SK-N-SH (cell line): ENCODE measurements around the gene CLMP. TPM values are rescaled to one million over a fixed set of nuclear protein-coding genes. Genes with fewer than 3 reads are reported as not detected.

ENCODE experiments used
- CTCF ChIA-PET: fragments of 300-600, 350-600 bp; formaldehyde crosslinking; extraction: SDS; loops from one replicate; lab custom pipeline; 2021; lab: Yijun Ruan, JAX
- POLR2A ChIA-PET: fragments of 350-600 bp; sonication (Branson Sonifier 250); formaldehyde crosslinking; extraction: SDS; loops from one replicate; lab custom pipeline; 2020; ENCODE audit warnings: antibody characterized with exemption, inconsistent platforms; lab: Yijun Ruan, JAX
- DNase-seq: peaks from one replicate; pipeline ENCODE4 v3.0.0; 2012
- H2AFZ ChIP-seq: fragments of 200-600 bp; sonication (generic); 2 replicates; pipeline ENCODE4 v1.8.1; 2016; ENCODE audit warnings: antibody characterized with exemption, mild to moderate bottlenecking, low read depth
- H3F3A ChIP-seq: fragments of 200-600 bp; sonication (generic); replicated peaks from 2 replicates; pipeline ENCODE3; 2016; ENCODE audit warnings: antibody characterized with exemption, mild to moderate bottlenecking; ENCODE audit not compliant: insufficient read depth
- H3K27ac ChIP-seq, 2 experiments: fragments of 200-500 bp in 1 of 2; fragments of 200-600 bp in 1 of 2; sonication (Bioruptor generic) in 1 of 2; sonication (generic), shearing (Covaris generic) in 1 of 2; 2 replicates each; pipeline versions ENCODE4 v1.5.1 to v1.6.1; 2014 to 2016; ENCODE audit warnings: low read depth in 2 of 2, inconsistent platforms in 1 of 2, low read length in 1 of 2, mild to moderate bottlenecking in 1 of 2, mixed read lengths in 1 of 2
- H3K27me3 ChIP-seq: fragments of 200-600 bp; sonication (generic), shearing (Covaris generic); 2 replicates; pipeline ENCODE4 v1.6.1; 2016; ENCODE audit warnings: mixed run types; ENCODE audit not compliant: insufficient read depth
- H3K36me3 ChIP-seq, 2 experiments: fragments of 200-500 bp in 1 of 2; fragments of 200-600 bp in 1 of 2; sonication (Bioruptor generic) in 1 of 2; sonication (generic) in 1 of 2; replicated peaks in 1 of 2; 2 replicates each; pipeline versions ENCODE3 to v1.5.1; 2014 to 2016; ENCODE audit warnings: low read length in 1 of 2, mild to moderate bottlenecking in 1 of 2; ENCODE audit not compliant: insufficient read depth in 2 of 2, control insufficient read depth in 1 of 2
- H3K4me1 ChIP-seq, 2 experiments: fragments of 200-500 bp in 1 of 2; fragments of 200-600 bp in 1 of 2; sonication (Bioruptor generic) in 1 of 2; sonication (generic), shearing (Covaris generic) in 1 of 2; 2 replicates each; pipeline versions ENCODE4 v1.5.1 to v1.6.1; 2014 to 2016; ENCODE audit warnings: low read depth in 1 of 2, low read length in 1 of 2, mixed run types in 1 of 2; ENCODE audit not compliant: insufficient read depth in 2 of 2, control insufficient read depth in 1 of 2
- H3K4me2 ChIP-seq: fragments of 200-600 bp; sonication (generic), shearing (Covaris generic); 2 replicates; pipeline ENCODE4 v1.6.1; 2017; ENCODE audit warnings: mixed run types
- H3K4me3 ChIP-seq, 2 experiments: fragments of 200-500 bp in 1 of 2; fragments of 200-600 bp in 1 of 2; sonication (Bioruptor generic) in 1 of 2; sonication (generic), shearing (Covaris generic) in 1 of 2; 2 replicates each; pipeline versions ENCODE4 v1.5.1 to v1.8.1; 2014 to 2016; ENCODE audit warnings: low read depth in 2 of 2, inconsistent platforms in 1 of 2, low read length in 1 of 2, mild to moderate bottlenecking in 1 of 2, mixed read lengths in 1 of 2, moderate library complexity in 1 of 2
- H3K79me2 ChIP-seq: fragments of 200-600 bp; sonication (generic); 2 replicates; pipeline ENCODE4 v1.8.1; 2017; ENCODE audit warnings: mild to moderate bottlenecking; ENCODE audit not compliant: insufficient read depth
- H3K9ac ChIP-seq: fragments of 200-600 bp; sonication (generic); 2 replicates; pipeline ENCODE4 v1.6.1; 2017; ENCODE audit warnings: mixed run types
- H3K9me2 ChIP-seq: fragments of 200-600 bp; sonication (generic); 2 replicates; pipeline ENCODE4 v1.6.1; 2017; ENCODE audit warnings: mixed run types
- H3K9me3 ChIP-seq: fragments of 200-600 bp; sonication (generic); 2 replicates; pipeline ENCODE4 v1.6.1; 2017; ENCODE audit warnings: mixed run types, mild to moderate bottlenecking, moderate library complexity
- H4K20me1 ChIP-seq: fragments of 200-600 bp; sonication (generic); 2 replicates; pipeline ENCODE4 v1.6.1; 2017; ENCODE audit warnings: mild to moderate bottlenecking, mixed run types; ENCODE audit not compliant: insufficient read depth
- ELF1 ChIP-seq: IDR thresholded peaks from 2 replicates; pipeline ENCODE4 v1.4.0; 2012
- EP300 ChIP-seq, 2 experiments: IDR thresholded peaks; 2 replicates each; pipeline versions ENCODE4 v1.4.0 to v1.6.1; 2012; ENCODE audit warnings: borderline replicate concordance in 1 of 2, low read depth in 1 of 2, low read length in 1 of 2
- EZH2phosphoT487 ChIP-seq: fragments of 200-600 bp; sonication (generic); IDR thresholded peaks from 2 replicates; pipeline ENCODE4 v1.6.1; 2017; ENCODE audit warnings: low read depth, mixed run types, mild to moderate bottlenecking, antibody characterized with exemption, moderate library complexity, borderline replicate concordance
- FOSL2 ChIP-seq: IDR thresholded peaks from 2 replicates; pipeline ENCODE4 v1.4.0; 2012; ENCODE audit warnings: low read depth, mild to moderate bottlenecking, moderate library complexity, borderline replicate concordance
- FOXJ3 ChIP-seq: sonication (generic); formaldehyde crosslinking; IDR thresholded peaks from 2 replicates; pipeline ENCODE4 v1.5.1; 2020; ENCODE audit warnings: mild to moderate bottlenecking, missing genetic modification reagents
- FOXM1 ChIP-seq: IDR thresholded peaks from 2 replicates; pipeline ENCODE4 v1.4.0; 2012; ENCODE audit warnings: low read depth, mild to moderate bottlenecking
- GATA2 ChIP-seq: sonication (generic); formaldehyde crosslinking; IDR thresholded peaks from 2 replicates; pipeline ENCODE4 v1.5.0; 2020; ENCODE audit warnings: mild to moderate bottlenecking, missing genetic modification reagents
- MXI1 ChIP-seq: IDR thresholded peaks from 2 replicates; pipeline ENCODE4 v1.6.1; 2012; ENCODE audit warnings: mild to moderate bottlenecking, low read depth, low read length, improper control_type of control experiment
- NFIC ChIP-seq: IDR thresholded peaks from 2 replicates; pipeline ENCODE4 v1.4.0; 2012; ENCODE audit warnings: borderline replicate concordance
- POLR2AphosphoS5 ChIP-seq: IDR thresholded peaks from 2 replicates; pipeline ENCODE4 v1.6.1; 2012; ENCODE audit warnings: low read depth, low read length
- RAD21 ChIP-seq: IDR thresholded peaks from 2 replicates; pipeline ENCODE4 v1.6.1; 2012; ENCODE audit warnings: mild to moderate bottlenecking, low read length
- RCOR1 ChIP-seq: fragments of 150-350 bp; IDR thresholded peaks from 2 replicates; pipeline ENCODE4 v1.6.1; 2017; ENCODE audit warnings: antibody characterized with exemption, low read length
- RXRA ChIP-seq: IDR thresholded peaks from 2 replicates; pipeline ENCODE4 v1.4.0; 2012; ENCODE audit warnings: low read depth, mild to moderate bottlenecking, borderline replicate concordance
- SIN3A ChIP-seq: IDR thresholded peaks from 2 replicates; pipeline ENCODE4 v1.6.1; 2012; ENCODE audit warnings: low read depth, mild to moderate bottlenecking, low read length, moderate library complexity, borderline replicate concordance
- TAF1 ChIP-seq: IDR thresholded peaks from 2 replicates; pipeline ENCODE4 v1.6.1; 2012; ENCODE audit warnings: low read depth, mild to moderate bottlenecking, low read length, moderate library complexity, borderline replicate concordance
- TCF12 ChIP-seq: IDR thresholded peaks from 2 replicates; pipeline ENCODE4 v1.4.0; 2012
- YY1 ChIP-seq: IDR thresholded peaks from 2 replicates; pipeline ENCODE4 v1.4.0; 2012; ENCODE audit warnings: low read depth, mild to moderate bottlenecking
- WGBS: methylation state at CpG from one replicate; pipeline ENCODE4 v1.1.6; 2017; ENCODE audit warnings: low lambda C conversion rate; 5-methylcytosine and 5-hydroxymethylcytosine counted together
- polyA plus RNA-seq, 3 experiments: library from polyadenylated mRNA; depleted of rRNA; stranded (reverse); fragments of >200 nt; gene quantifications; 2 replicates each; pipeline ENCODE4 v1.2.3, GENCODE V29; 2012
- TF ChIP-seq, protein P1 (sequence below): IDR thresholded peaks from 2 replicates; pipeline ENCODE4 v1.4.0; 2012; ENCODE audit warnings: low read depth
- TF ChIP-seq, protein P2 (sequence below): IDR thresholded peaks from 2 replicates; pipeline ENCODE4 v1.4.0; 2012; ENCODE audit warnings: low read depth, borderline replicate concordance
- TF ChIP-seq, protein P3 (sequence below): fragments of 200-600 bp; sonication (generic); IDR thresholded peaks from 2 replicates; pipeline ENCODE4 v1.6.1; 2017; ENCODE audit warnings: antibody characterized with exemption, mild to moderate bottlenecking, moderate library complexity
- TF ChIP-seq, protein P4 (sequence below): IDR thresholded peaks from 2 replicates; pipeline ENCODE4; 2012

CLMP gene
- polyA plus RNA-seq, 1 of the 3 experiments (the other 2 are of a cell fraction): 61.9 TPM

DNA sequence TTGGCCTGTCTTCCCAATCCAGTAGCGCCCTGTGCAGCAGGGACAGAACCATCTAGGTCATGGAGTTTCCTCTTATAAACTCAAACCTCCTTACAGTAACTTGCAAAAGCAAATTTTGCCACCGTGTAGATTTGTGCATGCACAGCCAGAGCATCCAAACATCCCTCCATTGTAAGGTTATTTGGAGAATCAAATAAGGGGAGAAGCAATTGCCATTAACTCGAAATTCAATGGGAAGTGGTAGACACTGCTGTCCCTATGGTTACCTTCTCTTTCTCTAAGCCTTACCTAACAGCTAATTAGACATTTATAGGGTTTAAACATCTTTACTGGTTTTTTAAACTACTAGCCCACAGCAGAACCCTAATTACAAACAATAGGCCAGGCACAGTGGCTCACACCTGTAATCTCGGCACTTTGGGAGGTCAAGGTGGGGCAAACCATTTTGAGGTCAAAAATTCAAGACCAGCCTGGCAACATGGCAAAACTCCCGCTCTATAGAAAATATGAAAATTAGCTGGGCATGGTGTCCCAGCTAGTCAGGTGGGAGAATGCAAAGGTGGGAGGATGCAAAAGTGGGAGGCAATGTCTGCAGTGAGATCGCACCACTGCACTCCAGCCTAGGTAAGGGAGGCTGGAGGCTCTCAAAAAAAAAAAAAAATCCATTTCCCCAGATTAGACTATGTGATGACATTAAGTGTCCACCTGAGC, 139.7 kb downstream of the CLMP start:
- DNase-seq: no peak
- no peak overlapping the region for H3K4me3 ChIP-seq
- no peak overlapping the region for H3K9ac ChIP-seq
- H3K79me2 ChIP-seq: peaks cover 38% of the 10 kb centered on the region
- no peaks in the 10 kb centered on the region for H3K27me3 ChIP-seq
- POLR2A ChIA-PET: interaction anchor here (0.7 kb wide), 1 partner anchor 9 kb away, joined by 4 read pairs; no protein-coding TSS in a partner anchor
- H3K36me3 ChIP-seq: peaks cover 61 to 65% of the 10 kb centered on the region in 2 experiments
- WGBS: 70% methylated on average over 6 of the region's 6 CpGs
- H3K9me3 ChIP-seq: no peaks in the 10 kb centered on the region
- peaks cover 9 to 30% of the 10 kb centered on the region in 2 experiments; a peak in 3 of 4 replicates for H3K4me1 ChIP-seq
- CTCF ChIA-PET: interaction anchor here (0.7 to 5.9 kb wide), 24 partner anchors 9 to 210 kb away, joined by 3 to 74 read pairs (median 6); no protein-coding TSS in a partner anchor
- H4K20me1 ChIP-seq: peaks cover 69% of the 10 kb centered on the region
- no peak overlapping the region for H3K4me2 ChIP-seq
- H3K9me2 ChIP-seq: no peaks in the 10 kb centered on the region
- TF ChIP-seq GATA2 (CRISPR knock-in tag): no peak
- TF ChIP-seq, protein P1, sequence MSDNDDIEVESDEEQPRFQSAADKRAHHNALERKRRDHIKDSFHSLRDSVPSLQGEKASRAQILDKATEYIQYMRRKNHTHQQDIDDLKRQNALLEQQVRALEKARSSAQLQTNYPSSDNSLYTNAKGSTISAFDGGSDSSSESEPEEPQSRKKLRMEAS: no peak
- TF ChIP-seq EP300 (IDR thresholded peaks at IDR 0.05; ENCODE audit: borderline replicate concordance in 1 of 2, low read depth in 1 of 2, low read length in 1 of 2): no peak
- no peak for TF ChIP-seq FOSL2
- TF ChIP-seq, protein P2, sequence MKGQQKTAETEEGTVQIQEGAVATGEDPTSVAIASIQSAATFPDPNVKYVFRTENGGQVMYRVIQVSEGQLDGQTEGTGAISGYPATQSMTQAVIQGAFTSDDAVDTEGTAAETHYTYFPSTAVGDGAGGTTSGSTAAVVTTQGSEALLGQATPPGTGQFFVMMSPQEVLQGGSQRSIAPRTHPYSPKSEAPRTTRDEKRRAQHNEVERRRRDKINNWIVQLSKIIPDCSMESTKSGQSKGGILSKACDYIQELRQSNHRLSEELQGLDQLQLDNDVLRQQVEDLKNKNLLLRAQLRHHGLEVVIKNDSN: no peak
- no peak for TF ChIP-seq TAF1
- TF ChIP-seq RXRA: no peak
- no peak for TF ChIP-seq TCF12
- TF ChIP-seq EZH2phosphoT487: no peak
- TF ChIP-seq POLR2AphosphoS5: no peak
- no peak for TF ChIP-seq MXI1
- H3K27ac ChIP-seq: peak overlapping the region in 1 of 2 experiments; percentile 99; a peak in 2 of 4 replicates
- no peak overlapping the region for H2AFZ ChIP-seq
- peaks cover 83% of the 10 kb centered on the region for H3F3A ChIP-seq

DNA sequence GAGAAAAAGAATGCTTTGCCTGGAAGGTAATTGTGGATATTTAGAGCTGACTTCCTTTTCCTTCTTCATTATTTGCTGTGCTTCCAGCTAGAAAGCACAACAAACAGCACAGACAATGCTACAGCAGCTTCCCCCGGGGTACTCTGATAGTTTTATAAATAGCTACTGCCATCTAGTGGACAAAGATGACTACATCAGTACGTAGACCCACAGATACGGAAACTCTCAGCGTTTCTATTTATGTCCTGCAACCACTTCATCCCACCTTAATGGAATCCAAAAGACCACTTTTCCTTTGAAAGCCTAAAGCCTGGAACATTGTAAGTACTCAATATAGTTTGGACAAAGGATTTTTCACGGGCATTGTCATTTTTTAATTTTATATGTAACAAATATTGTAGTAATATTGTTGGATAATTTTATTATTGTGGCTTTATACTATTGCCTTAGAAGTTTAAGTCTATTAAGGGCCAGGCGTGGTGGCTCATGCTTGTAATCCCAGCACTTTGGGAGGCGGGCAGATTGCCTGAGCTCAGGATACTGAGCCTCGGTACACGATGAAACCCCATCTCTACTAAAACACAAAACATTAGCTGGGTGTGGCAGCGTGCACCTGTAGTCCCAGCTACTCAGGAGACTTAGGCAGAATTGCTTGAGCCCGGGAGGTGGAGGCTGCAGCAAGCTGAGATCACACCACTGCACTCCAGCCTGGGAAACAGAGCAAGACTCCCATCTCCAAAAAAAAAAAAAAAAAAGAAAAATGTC, 140.6 kb downstream of the CLMP start:
- peaks cover 29% of the 10 kb centered on the region for H3K79me2 ChIP-seq
- 37% methylated on average over 11 of the region's 11 CpGs for WGBS
- H3K36me3 ChIP-seq: peaks cover 52 to 56% of the 10 kb centered on the region in 2 experiments
- DNase-seq: peak; percentile 75
- CTCF ChIA-PET: interaction anchor here (0.5 to 5.9 kb wide), 44 partner anchors 7 to 1028 kb away, joined by 3 to 74 read pairs (median 4); partner anchors contain the start of gene HSPA8
- H3F3A ChIP-seq: peaks cover 74% of the 10 kb centered on the region
- H4K20me1 ChIP-seq: peaks cover 60% of the 10 kb centered on the region
- H3K27me3 ChIP-seq: no peaks in the 10 kb centered on the region
- H2AFZ ChIP-seq: no peak overlapping the region
- H3K4me2 ChIP-seq: no peak overlapping the region
- H3K27ac ChIP-seq: peak overlapping the region in 1 of 2 experiments; percentile 99; a peak in 2 of 4 replicates
- no peaks in the 10 kb centered on the region for H3K9me2 ChIP-seq
- POLR2A ChIA-PET: interaction anchor here (0.5 to 1.5 kb wide), 5 partner anchors 8 to 191 kb away, joined by 3 to 11 read pairs (median 4); partner anchors contain the start of gene HSPA8
- H3K9me3 ChIP-seq: no peaks in the 10 kb centered on the region
- no peak overlapping the region; a peak in 1 of 4 replicates for H3K4me3 ChIP-seq
- H3K9ac ChIP-seq: no peak overlapping the region
- peaks cover 9 to 24% of the 10 kb centered on the region in 2 experiments; a peak in 3 of 4 replicates for H3K4me1 ChIP-seq
- TF ChIP-seq FOXM1 (no peak), FOSL2 (no peak), EP300 (IDR thresholded peaks at IDR 0.05; ENCODE audit: borderline replicate concordance in 1 of 2, low read depth in 1 of 2, low read length in 1 of 2) (no peak), SIN3A (no peak; the same call in 1 of the 2 replicates), YY1 (no peak), NFIC (no peak), RAD21 (peak; percentile 82), TCF12 (no peak), RCOR1 (no peak), ELF1 (no peak), FOXJ3 (no peak)
- TF ChIP-seq, protein P2: no peak
- TF ChIP-seq, protein P3, sequence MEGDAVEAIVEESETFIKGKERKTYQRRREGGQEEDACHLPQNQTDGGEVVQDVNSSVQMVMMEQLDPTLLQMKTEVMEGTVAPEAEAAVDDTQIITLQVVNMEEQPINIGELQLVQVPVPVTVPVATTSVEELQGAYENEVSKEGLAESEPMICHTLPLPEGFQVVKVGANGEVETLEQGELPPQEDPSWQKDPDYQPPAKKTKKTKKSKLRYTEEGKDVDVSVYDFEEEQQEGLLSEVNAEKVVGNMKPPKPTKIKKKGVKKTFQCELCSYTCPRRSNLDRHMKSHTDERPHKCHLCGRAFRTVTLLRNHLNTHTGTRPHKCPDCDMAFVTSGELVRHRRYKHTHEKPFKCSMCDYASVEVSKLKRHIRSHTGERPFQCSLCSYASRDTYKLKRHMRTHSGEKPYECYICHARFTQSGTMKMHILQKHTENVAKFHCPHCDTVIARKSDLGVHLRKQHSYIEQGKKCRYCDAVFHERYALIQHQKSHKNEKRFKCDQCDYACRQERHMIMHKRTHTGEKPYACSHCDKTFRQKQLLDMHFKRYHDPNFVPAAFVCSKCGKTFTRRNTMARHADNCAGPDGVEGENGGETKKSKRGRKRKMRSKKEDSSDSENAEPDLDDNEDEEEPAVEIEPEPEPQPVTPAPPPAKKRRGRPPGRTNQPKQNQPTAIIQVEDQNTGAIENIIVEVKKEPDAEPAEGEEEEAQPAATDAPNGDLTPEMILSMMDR: peak; percentile 80
- TF ChIP-seq, protein P4, sequence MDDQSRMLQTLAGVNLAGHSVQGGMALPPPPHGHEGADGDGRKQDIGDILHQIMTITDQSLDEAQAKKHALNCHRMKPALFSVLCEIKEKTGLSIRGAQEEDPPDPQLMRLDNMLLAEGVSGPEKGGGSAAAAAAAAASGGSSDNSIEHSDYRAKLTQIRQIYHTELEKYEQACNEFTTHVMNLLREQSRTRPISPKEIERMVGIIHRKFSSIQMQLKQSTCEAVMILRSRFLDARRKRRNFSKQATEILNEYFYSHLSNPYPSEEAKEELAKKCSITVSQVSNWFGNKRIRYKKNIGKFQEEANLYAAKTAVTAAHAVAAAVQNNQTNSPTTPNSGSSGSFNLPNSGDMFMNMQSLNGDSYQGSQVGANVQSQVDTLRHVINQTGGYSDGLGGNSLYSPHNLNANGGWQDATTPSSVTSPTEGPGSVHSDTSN: no peak
